Measurements from ENCODE around the gene FGF9.

The FGF9 gene

DNA sequence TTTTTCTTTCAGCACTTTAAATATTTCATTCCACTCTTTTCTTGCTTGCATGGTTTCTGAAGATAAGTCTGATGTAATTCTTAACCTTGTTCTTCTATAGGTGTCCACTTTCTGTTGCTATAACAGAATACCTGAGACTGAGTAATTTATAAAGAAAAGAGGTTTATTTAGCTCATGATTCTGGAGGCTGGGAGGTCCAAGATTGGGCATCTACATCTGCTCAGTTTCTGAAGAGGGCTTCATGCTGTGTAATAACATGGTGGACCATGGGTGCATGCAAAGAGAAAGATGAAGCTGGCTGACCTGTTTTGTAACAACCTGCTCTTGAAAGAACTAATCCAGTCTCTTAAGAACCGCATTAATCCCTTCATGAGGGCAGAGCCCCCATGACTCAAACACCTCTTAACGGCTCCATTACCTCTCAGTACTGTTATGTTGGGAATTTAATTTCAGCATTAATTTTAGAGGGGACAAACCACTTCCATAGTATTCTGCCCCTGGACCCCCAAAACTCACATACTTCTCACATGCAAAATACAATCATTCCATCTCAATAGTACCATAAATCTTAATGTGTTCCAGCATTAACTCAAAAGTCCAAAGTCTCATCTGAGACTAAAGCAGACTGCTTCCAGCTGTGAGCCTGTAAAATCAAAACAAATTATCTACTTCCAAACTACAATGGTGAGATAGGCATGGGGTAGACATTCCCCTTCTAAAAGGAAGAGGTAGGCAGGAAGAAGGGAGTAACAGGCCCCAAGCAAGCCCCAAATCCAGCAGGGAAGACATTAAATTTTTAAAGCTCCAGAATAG is 9.6 kb upstream of the FGF9 start:
- no peak for DNase-seq
- H3K4me3 ChIP-seq (ENCODE audit: low read depth, low read length) = no peak overlapping the region
- TF ChIP-seq, protein P1, sequence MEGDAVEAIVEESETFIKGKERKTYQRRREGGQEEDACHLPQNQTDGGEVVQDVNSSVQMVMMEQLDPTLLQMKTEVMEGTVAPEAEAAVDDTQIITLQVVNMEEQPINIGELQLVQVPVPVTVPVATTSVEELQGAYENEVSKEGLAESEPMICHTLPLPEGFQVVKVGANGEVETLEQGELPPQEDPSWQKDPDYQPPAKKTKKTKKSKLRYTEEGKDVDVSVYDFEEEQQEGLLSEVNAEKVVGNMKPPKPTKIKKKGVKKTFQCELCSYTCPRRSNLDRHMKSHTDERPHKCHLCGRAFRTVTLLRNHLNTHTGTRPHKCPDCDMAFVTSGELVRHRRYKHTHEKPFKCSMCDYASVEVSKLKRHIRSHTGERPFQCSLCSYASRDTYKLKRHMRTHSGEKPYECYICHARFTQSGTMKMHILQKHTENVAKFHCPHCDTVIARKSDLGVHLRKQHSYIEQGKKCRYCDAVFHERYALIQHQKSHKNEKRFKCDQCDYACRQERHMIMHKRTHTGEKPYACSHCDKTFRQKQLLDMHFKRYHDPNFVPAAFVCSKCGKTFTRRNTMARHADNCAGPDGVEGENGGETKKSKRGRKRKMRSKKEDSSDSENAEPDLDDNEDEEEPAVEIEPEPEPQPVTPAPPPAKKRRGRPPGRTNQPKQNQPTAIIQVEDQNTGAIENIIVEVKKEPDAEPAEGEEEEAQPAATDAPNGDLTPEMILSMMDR (IDR thresholded peaks at IDR 0.05; ENCODE audit: low read depth, low read length) = no peak
- no peaks in the 10 kb centered on the region for H3K4me1 ChIP-seq
- H3K27me3 ChIP-seq = no peaks in the 10 kb centered on the region; the same call in 1 of the 2 replicates
- no peaks in the 10 kb centered on the region for H3K36me3 ChIP-seq
- H3K9me3 ChIP-seq = no peaks in the 10 kb centered on the region

DNA sequence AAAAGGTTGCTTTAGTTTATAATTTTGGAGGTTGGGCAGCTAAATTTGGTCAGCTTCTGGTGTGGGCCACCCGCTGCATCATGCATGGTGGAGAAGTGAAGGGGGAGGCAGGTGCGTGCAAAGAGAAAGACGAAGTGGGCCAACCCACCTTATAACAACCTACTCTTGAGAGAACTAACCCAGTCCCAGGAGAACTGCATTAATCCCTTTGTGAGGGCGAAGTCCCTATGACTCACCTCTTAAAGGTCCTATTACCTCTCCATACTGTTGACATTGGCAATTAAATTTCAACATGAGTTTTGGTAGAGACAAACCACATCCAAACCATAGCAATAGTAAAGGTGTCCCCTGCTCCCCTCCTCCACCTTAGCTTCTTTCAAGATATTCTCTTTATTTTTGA is 7.7 kb upstream of the FGF9 start:
- no peaks in the 10 kb centered on the region for H3K9me3 ChIP-seq
- H3K36me3 ChIP-seq = no peaks in the 10 kb centered on the region
- H3K4me1 ChIP-seq = no peaks in the 10 kb centered on the region
- H3K4me3 ChIP-seq (ENCODE audit: low read depth, low read length) = no peak overlapping the region
- DNase-seq = no peak
- TF ChIP-seq, protein P1 (IDR thresholded peaks at IDR 0.05; ENCODE audit: low read depth, low read length) = no peak
- H3K27me3 ChIP-seq = peaks cover 7% of the 10 kb centered on the region

DNA sequence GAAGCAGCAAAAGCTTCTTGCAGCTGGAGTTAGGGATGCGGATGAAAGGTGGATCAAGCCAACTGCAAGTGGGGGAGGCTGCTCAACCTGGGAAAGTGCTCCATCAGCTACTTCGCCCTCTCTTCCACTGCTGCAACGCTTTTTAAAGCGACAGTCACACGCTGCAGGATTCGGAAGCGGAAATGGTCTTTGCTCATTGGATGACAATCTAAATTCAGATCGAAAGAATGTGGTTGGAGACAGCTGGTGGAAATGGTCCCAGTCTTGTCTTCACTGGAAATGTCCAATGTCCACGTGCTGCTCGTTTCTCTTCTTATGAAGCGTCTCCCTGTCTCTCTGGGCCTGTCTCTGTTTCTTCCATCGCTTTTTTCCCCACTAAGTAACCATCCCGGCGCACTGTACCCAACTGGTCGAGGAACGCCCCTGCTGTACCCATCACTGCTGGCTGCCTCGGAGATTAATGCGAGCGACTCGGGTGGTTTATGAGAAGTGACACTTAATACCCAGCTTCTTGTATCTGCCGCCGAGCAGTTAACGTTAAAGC is 2.1 kb upstream of the FGF9 start:
- Histone ChIP-seq H3K4me1 (no peaks in the 10 kb centered on the region), H3K9me3 (no peaks in the 10 kb centered on the region; the same call in 1 of the 2 replicates), H3K36me3 (no peaks in the 10 kb centered on the region), H3K4me3 (ENCODE audit: low read depth, low read length) (no peak overlapping the region), H3K27me3 (peaks cover 63% of the 10 kb centered on the region)
- TF ChIP-seq, protein P1 (IDR thresholded peaks at IDR 0.05; ENCODE audit: low read depth, low read length) = no peak
- DNase-seq = no peak

DNA sequence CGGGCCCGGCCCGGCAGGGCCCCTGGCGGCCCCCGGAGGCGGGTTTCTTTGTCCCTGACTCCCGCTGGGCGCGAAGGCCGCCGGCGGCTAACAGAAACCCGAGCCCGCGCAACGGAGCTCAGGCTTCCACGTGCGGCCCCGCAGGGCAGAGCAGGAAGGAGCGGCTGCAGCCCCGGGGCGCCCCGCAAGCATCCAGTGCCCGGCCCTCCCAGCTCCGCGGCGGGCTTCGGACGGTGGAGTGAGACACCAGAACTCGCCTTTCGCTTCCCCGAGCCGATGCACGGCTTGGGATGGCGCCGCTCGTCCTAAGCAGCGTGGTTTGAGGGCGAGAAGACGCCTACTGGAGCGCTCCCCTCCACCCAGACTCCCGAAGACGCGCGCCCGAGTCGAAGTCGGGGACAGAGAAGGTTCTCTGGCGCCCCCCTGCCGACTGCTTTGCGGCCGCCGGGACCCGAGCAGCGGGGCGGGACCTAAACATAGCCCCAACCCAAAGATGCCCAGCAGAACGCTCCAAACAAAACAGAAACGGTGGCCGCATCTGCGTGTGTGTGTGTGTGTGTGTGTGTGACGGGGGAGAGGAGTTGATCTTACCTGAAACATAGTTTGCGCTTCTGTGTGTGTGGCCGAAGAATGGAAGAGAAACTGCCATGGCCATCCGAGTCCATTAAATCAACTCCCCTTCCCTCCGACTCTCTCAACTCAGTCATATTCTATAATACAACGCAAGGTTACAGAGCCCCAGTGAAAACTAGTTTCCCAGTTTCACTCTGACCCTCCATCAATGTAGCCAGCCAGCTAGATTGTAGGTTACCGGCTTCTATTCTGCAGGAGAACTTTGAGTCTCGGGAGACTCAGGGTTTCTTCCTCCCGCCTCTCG is 629 bp upstream of the FGF9 start:
- Histone ChIP-seq H3K27me3 (peaks cover 76% of the 10 kb centered on the region), H3K4me1 (no peaks in the 10 kb centered on the region), H3K9me3 (no peaks in the 10 kb centered on the region; the same call in 1 of the 2 replicates), H3K4me3 (ENCODE audit: low read depth, low read length) (peak overlapping the region; percentile 46), H3K36me3 (no peaks in the 10 kb centered on the region)
- TF ChIP-seq, protein P1 (IDR thresholded peaks at IDR 0.05; ENCODE audit: low read depth, low read length) = no peak
- peak; percentile 27 for DNase-seq

DNA sequence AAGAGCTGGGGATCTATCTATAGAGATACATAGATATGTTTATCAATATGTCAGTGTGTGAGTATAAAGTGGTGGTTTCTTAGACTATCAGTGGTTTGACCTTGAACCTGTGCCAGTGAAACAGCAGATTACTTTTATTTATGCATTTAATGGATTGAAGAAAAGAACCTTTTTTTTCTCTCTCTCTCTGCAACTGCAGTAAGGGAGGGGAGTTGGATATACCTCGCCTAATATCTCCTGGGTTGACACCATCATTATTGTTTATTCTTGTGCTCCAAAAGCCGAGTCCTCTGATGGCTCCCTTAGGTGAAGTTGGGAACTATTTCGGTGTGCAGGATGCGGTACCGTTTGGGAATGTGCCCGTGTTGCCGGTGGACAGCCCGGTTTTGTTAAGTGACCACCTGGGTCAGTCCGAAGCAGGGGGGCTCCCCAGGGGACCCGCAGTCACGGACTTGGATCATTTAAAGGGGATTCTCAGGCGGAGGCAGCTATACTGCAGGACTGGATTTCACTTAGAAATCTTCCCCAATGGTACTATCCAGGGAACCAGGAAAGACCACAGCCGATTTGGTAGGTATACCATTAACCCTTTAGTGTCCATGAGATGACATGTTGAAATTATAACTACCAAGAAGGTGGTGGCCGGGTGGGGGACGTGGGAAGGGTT is 880 bp downstream of the FGF9 start:
- TF ChIP-seq, protein P1 (IDR thresholded peaks at IDR 0.05; ENCODE audit: low read depth, low read length) = no peak
- Histone ChIP-seq H3K36me3 (no peaks in the 10 kb centered on the region), H3K4me3 (ENCODE audit: low read depth, low read length) (no peak overlapping the region), H3K4me1 (no peaks in the 10 kb centered on the region), H3K9me3 (no peaks in the 10 kb centered on the region; the same call in 1 of the 2 replicates), H3K27me3 (peaks cover 91% of the 10 kb centered on the region)
- no peak for DNase-seq
